ENCODE data around the gene COX7A2.

- TF ChIP-seq CTCF (IDR thresholded peaks at IDR 0.05) (no peak), EZH2 (IDR thresholded peaks at IDR 0.05) (no peak), EZH2phosphoT487 (IDR thresholded peaks at IDR 0.05) (no peak)
These were observed 23.9 kb upstream of the COX7A2 start for GRCh38 chr6:75267461-75267860.

Measured in neural progenitor cell (in vitro differentiated cells).